NT2/D1 (cell line): Measurements from ENCODE around the gene CHRNB1.

Experiments
- DNase-seq: peaks from one replicate; pipeline ENCODE4 v3.0.0-alpha.2; 2011; ENCODE audit warnings: low read depth, low spot score
- H3K27me3 ChIP-seq: 2 replicates; pipeline ENCODE4 v1.6.0; 2011; ENCODE audit warnings: mild to moderate bottlenecking; ENCODE audit not compliant: insufficient read length, insufficient read depth
- H3K36me3 ChIP-seq: 2 replicates; pipeline ENCODE4 v1.6.1; 2011; ENCODE audit warnings: mild to moderate bottlenecking, low read length, mixed read lengths; ENCODE audit not compliant: insufficient read depth, insufficient read length
- H3K4me1 ChIP-seq: 2 replicates; pipeline ENCODE4 v1.5.1; 2011; ENCODE audit not compliant: insufficient read depth, insufficient read length
- H3K4me3 ChIP-seq: 2 replicates; pipeline ENCODE4 v1.5.1; 2011; ENCODE audit warnings: low read depth; ENCODE audit not compliant: insufficient read length
- H3K9ac ChIP-seq: 2 replicates; pipeline ENCODE4 v1.6.0; 2011; ENCODE audit warnings: low read depth; ENCODE audit not compliant: insufficient read length
- H3K9me3 ChIP-seq: 2 replicates; pipeline ENCODE4 v1.5.1; 2011; ENCODE audit warnings: mild to moderate bottlenecking, low read length; ENCODE audit not compliant: insufficient read depth
- SUZ12 ChIP-seq: IDR thresholded peaks from 2 replicates; pipeline ENCODE4 v1.6.1; 2011; ENCODE audit not compliant: insufficient read length, insufficient read depth; ENCODE audit errors: extremely low read depth
- YY1 ChIP-seq: IDR thresholded peaks from 2 replicates; pipeline ENCODE4 v1.6.1; 2011; ENCODE audit not compliant: insufficient read length, insufficient read depth
- ZNF274 ChIP-seq: IDR thresholded peaks from 2 replicates; pipeline ENCODE4 v1.6.1; 2011; ENCODE audit warnings: mild to moderate bottlenecking, low read depth, low read length

CHRNB1 gene

GRCh38 chr17:7416323-7416722 lies 28.5 kb upstream of the CHRNB1 start:
- no peak overlapping the region for H3K4me3 ChIP-seq
- no peak for DNase-seq
- peaks cover 3% of the 10 kb centered on the region for H3K4me1 ChIP-seq
- H3K9me3 ChIP-seq, result no peaks in the 10 kb centered on the region
- H3K9ac ChIP-seq, result peak overlapping the region; percentile 8
- H3K36me3 ChIP-seq, result peaks cover 38% of the 10 kb centered on the region
- no peak for TF ChIP-seq SUZ12
- no peak for TF ChIP-seq ZNF274
- TF ChIP-seq YY1, result no peak
- no peaks in the 10 kb centered on the region for H3K27me3 ChIP-seq

DNA sequence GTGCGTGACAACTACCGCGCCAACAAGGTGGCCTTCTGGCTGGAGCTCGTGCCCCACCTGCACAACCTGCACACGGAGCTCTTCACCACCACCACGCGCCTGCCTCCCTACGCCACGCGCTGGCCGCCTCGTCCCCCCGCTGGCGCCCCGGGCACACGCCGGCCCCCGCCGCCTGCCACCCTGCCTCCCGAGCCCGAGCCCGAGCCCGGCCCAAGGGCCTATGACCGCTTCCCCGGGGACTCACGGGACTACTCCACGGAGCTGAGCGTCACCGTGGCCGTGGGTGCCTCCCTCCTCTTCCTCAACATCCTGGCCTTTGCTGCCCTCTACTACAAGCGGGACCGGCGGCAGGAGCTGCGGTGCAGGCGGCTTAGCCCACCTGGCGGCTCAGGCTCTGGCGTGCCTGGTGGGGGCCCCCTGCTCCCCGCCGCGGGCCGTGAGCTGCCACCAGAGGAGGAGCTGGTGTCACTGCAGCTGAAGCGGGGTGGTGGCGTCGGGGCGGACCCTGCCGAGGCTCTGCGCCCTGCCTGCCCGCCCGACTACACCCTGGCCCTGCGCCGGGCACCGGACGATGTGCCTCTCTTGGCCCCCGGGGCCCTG lies 27.7 kb upstream of the CHRNB1 start:
- no peak for DNase-seq
- TF ChIP-seq ZNF274, result no peak
- TF ChIP-seq SUZ12, result no peak
- TF ChIP-seq YY1, result no peak
- no peak overlapping the region for H3K9ac ChIP-seq

GRCh38 chr17:7418472-7419152 lies 26.2 kb upstream of the CHRNB1 start:
- H3K36me3 ChIP-seq, result peaks cover 38% of the 10 kb centered on the region
- DNase-seq, result no peak
- H3K9ac ChIP-seq, result no peak overlapping the region
- H3K27me3 ChIP-seq, result no peaks in the 10 kb centered on the region
- no peak for TF ChIP-seq YY1
- TF ChIP-seq ZNF274, result no peak
- TF ChIP-seq SUZ12, result no peak
- H3K4me3 ChIP-seq, result no peak overlapping the region
- no peaks in the 10 kb centered on the region for H3K9me3 ChIP-seq
- H3K4me1 ChIP-seq, result no peaks in the 10 kb centered on the region

More for the DNA sequence above, 27.7 kb upstream of the CHRNB1 start:
- Histone ChIP-seq H3K4me3 (no peak overlapping the region), H3K9me3 (no peaks in the 10 kb centered on the region), H3K27me3 (no peaks in the 10 kb centered on the region), H3K36me3 (peaks cover 38% of the 10 kb centered on the region), H3K4me1 (peaks cover 3% of the 10 kb centered on the region)

GRCh38 chr17:7419819-7420610 lies 24.8 kb upstream of the CHRNB1 start, which contains the start of gene SPEM1:
SPEM1 (plus strand) TSS chr17:7420324; CDS start chr17:7420385, 61 bp downstream.
- no peaks in the 10 kb centered on the region for H3K9me3 ChIP-seq
- peaks cover 31% of the 10 kb centered on the region for H3K36me3 ChIP-seq
- H3K9ac ChIP-seq, result no peak within 1 kb of the TSS

GRCh38 chr17:7421186-7421585 lies 23.7 kb upstream of the CHRNB1 start:
- TF ChIP-seq ZNF274 (no peak), SUZ12 (no peak), YY1 (no peak)
- Histone ChIP-seq H3K27me3 (no peaks in the 10 kb centered on the region), H3K36me3 (peaks cover 21% of the 10 kb centered on the region), H3K4me1 (no peaks in the 10 kb centered on the region), H3K4me3 (no peak overlapping the region), H3K9ac (no peak overlapping the region), H3K9me3 (no peaks in the 10 kb centered on the region)
- DNase-seq, result no peak

More at GRCh38 chr17:7419819-7420610, 24.8 kb upstream of the CHRNB1 start, which contains the start of gene SPEM1:
- DNase-seq, result no peak
- H3K27me3 ChIP-seq, result no peaks in the 10 kb centered on the region
- no peak for TF ChIP-seq SUZ12
- H3K4me1 ChIP-seq, result no peaks in the 10 kb centered on the region
- H3K4me3 ChIP-seq, result no peak within 1 kb of the TSS

DNA sequence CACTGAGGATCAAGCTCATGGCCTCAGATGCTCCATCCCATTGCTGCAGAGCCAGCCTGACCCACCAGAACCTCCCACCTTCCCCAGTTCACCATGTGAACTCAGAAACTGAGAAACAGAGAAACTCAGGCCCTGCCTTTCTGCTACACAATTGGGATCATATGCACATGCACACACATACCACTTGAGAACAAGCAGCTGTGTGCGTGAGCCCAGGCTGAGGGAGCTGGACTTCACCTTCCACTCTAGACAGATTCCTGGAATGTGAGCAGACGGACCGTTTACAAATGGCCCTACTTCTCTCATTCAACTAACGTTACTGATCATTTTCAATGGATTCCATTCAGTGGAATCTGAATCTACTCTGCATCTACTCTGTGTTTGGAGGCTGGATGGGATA lies 21.2 kb upstream of the CHRNB1 start:
- no peaks in the 10 kb centered on the region for H3K4me1 ChIP-seq
- no peaks in the 10 kb centered on the region for H3K9me3 ChIP-seq
- DNase-seq, result no peak
- H3K27me3 ChIP-seq, result no peaks in the 10 kb centered on the region
- no peak for TF ChIP-seq SUZ12
- TF ChIP-seq YY1, result no peak
- no peak for TF ChIP-seq ZNF274
- no peak overlapping the region for H3K4me3 ChIP-seq
- peaks cover 2% of the 10 kb centered on the region for H3K36me3 ChIP-seq
- H3K9ac ChIP-seq, result no peak overlapping the region

DNA sequence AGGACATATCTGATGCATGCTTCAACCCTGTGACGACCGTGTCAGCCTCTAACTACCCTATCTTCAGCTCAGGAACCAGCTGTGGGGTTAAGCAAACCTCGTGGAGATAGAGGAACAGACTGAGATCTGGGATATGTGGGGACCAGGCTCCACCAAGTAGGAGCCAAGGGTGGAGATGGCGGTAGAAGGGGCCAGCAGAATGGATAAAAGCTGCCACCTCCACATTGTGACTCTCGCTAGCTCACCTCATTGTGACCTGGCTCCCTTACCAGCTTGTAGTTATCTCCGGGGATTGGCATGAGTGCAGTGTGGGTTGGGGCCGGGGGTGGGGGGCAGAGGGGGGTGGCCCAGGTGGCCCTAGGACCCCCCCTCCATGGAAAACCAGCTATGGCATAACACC lies 19.5 kb upstream of the CHRNB1 start, which contains the start of gene SPEM2:
Gene SPEM2 (plus strand): TSS at position 301 of the 400 bp plus-strand sequence. CDS start 73 bp downstream, at position 374.
- no peaks in the 10 kb centered on the region for H3K9me3 ChIP-seq
- no peaks in the 10 kb centered on the region for H3K36me3 ChIP-seq
- H3K4me3 ChIP-seq, result no peak within 1 kb of the TSS
- TF ChIP-seq SUZ12, result no peak
- TF ChIP-seq YY1, result no peak
- TF ChIP-seq ZNF274, result no peak
- no peaks in the 10 kb centered on the region for H3K27me3 ChIP-seq
- H3K4me1 ChIP-seq, result no peaks in the 10 kb centered on the region
- no peak within 1 kb of the TSS for H3K9ac ChIP-seq
- no peak for DNase-seq
